Stimulated activated CD4-positive, alpha-beta T cell treated with anti-CD3 and anti-CD28 coated beads, Interleukin-12 subunit alpha, Interleukin-12 subunit beta, amount 100 ng/mL, for 48 hours (primary cell): ENCODE measurements around the gene FRMD1.

Source experiments
- DNase-seq, 3 donors: peaks; one replicate each; pipeline ENCODE4 v3.0.0-alpha.2; 2020; ENCODE audit warnings: low read depth in 2 of 3, low spot score in 1 of 3

Gene FRMD1

DNA sequence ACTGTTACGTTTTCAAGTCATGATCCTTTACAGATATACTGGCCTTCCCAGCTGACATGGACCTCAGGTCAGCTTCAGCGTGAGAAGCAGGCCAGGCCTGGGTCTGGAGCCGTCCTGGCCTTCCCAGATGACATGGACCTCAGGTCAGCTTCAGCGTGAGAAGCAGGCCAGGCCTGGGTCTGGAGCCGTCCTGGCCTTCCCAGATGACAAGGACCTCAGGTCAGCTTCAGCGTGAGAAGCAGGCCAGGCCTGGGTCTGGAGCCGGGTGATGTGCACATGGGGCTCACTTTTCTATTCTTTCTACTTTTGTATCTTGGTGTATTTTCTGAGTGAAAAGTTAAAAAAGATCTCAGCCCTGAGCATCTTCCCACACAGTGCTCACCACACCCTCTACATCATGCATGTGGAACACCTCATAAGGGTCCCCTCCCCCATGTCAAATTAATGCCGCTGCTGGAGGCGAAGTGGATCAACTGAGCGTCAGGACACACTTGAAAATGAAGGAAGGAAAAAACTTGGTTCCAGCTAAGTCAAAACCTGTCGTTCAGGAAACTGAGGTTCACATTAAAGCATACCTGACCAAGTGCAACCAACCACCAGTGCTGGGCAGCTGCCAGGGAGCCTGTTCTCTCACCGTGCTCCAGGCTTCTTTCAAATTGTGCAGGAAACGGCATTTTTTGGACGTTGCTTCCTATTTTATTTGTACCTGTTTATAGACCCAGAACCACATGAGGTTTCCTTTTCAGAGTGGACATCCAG, 49.4 kb downstream of the FRMD1 start:
- no peak for DNase-seq

DNA sequence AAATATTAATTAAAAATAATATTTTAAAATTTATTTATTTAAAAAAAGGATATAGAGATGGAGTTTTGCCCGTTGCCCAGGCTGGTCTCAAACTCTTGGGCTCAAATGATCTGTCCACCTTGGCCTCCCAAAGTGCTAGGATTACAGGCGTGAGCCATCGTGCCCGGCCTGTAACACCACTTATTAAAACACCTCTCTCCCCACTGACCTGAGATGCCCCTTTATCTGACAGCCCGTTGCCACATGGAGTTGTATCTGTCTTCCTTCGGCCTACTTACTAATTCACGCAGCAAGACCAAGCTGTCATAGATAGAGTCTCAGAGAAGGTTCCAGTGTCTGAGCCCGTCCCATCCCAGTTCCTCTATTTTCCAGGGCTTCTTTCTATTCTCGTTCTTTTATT, 50.8 kb downstream of the FRMD1 start:
- no peak for DNase-seq

DNA sequence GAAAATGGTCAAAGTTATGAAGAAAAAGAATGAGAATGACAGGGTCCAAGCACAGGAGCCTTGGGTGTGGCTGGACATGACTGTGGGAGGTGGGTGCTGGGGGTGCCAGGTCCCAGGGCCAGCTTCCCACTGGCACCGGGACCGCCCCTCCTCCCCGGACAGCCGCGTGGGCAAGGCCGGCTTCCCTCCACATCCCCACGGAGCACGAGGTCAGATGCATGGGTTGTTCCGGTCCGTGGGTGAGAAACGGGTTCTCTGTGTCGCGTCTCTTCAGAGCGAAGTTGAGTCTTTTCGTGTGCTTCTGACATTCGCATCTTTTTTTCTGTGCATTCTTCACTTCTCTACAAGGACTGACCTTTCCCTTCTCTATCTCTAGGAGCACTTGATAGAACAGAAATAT, 51.5 kb downstream of the FRMD1 start:
- no peak for DNase-seq

DNA sequence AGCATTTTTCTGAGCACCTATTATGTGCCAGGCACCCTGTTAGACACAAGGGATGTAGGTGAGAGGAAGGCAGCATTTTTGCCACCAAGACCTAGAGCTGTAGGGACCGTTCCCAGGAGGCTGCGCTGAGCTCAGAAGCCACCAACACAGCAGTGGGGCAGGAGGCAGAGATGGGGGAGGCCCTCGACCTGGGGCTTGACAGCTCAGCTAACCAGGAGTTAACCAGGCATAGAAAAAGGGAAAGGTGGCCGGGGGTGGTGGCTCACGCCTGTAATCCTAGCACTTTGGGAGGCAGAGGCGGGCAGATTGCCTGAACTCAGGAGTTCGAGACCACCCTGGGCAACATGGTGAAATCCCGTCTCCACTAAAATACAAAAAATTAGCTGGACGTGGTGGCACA, 52.1 kb downstream of the FRMD1 start:
- no peak for DNase-seq

DNA sequence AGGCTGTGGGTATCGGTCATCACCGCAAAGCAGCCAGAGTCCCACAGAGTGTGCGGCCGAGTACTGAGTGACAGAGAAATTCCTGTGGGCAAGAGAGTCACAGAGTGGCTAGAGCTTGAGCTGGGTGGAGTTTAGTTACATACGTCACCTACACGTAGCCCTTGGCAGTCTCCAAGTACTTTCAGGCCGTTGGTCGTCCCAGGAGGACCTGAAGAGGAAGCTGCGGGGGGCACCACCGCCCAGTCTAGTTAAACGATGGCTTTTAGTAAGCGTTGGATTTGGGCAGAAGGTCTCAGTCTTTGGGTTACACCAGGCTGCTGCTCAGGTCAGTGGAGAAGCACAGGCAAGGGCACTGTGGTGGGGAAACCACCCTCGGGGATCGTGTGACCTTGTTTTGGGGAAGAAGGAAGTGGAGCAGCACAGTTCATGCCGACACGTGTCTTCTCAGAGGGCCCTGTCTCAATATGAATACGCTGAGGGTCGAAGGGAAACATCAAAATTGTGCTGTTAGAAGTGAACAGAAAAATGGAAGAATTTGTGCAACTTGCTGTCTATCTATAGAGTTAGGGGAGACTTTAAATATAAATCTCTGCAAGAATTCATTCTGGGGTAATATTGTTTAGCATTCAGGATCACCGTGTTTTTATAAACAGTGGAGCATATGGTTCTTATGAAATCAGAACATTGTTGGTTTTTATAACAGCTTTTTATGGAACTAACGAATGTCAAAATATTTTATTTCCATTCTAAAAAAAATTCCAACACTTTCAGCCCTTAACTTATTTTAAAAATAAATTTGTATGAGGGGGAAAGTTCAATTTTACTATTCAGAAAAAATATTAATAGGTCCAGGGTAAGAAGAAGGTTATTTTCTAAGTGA, 52.9 kb downstream of the FRMD1 start:
- no peak for DNase-seq

DNA sequence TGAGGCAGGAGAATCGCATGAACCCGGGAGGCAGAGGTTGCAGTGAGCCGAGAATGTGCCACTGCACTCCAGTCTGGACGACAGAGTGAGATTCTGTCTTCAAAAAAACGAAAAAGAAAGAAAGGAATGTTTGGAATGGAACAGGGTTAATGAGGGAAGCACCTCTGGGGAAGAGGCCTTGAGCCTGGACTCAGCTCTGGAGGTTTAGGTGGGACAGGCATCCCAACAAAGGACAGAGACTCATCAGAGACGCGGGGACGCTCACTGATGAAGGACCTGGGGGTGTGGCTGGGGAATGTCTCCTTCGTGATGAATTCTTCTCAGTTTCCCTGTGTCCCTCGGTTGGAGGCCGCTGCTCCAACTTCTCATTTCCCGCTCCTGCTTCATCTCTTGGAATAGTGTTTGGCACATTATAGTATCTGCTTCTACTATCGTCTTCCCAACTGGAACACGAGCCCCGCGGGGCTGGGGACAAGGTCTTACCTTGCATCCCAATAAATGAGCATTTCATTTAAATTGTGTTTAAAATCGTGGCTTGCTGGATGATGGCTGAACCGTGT, 54.0 kb downstream of the FRMD1 start:
- DNase-seq, result no peak

DNA sequence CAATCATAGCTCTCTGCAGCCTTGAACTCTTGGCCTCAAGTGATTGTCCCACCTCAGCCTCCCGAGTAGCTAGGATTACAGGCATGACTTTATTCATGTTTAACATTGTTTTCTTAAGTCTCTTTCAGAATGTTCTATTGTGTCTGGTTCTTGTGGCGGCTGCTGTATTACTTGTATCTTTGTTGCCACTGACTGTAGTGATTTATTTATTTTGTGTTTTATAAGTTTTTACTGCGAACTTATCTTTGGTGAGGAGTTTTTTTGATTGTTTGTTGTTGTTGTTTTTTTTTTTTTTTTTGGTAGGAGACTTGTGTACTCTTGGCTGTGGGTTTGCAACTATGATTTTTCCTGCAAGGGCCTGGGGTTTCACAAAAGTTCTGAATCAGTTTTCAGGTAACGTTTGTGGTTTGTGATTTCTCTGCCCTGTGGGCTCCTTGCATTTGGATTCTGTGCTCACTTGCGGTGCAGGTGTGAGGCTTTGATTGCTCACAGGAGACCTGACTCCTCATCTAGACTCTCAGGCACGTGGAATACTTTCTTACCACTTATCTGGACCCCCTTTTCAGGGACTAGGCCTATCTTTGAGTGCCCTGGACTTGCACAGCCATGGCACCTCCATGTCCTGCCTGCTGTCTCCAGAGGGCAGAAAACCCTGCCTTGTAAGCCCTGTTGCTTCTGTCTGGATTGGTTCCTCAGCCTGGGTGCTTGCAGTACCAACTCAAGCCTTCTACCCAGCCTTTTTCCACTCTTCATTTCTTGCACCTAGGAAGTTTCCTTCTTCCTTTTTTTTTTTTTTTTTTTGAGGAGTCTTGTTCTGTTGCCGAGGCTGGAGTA, 56.3 kb downstream of the FRMD1 start:
- DNase-seq, result no peak

DNA sequence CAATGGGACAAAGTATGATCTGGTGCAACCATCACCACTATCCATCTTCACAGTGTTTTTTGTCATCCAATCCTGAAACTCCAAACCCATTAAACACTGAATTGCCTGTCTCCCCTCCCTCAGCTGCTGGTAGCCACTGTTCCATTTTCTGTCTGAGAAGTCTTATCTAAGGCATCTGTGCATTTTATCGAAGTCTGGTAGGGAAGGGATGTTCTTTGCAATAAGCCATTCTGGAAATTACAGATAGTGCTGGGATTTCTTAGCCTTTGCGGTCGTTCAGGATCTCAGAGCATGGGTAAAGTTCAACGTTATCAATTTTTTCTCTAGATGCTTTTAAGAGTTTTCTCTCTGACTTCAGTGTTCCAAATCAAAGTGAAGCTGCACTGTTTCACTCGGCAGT, 57.4 kb downstream of the FRMD1 start:
- no peak for DNase-seq

DNA sequence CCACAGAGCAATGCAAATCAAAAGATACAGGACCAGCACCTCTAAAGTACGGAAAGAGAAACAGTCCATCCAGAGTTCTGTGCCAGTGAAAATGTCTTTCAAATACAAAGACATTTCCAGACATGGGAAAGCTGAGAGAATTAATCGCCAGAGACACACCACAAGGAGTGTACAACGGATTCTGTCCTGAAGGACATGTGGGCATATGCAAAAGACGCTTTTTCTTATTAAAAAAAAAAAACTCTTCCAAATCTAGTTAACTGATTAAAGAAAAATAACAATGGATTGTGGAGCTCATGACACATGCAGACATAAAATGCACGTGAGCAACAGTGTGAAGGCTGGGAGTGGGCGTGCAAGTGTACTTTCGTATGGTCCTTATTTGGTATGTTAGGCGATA, 58.8 kb downstream of the FRMD1 start:
- DNase-seq, result no peak

DNA sequence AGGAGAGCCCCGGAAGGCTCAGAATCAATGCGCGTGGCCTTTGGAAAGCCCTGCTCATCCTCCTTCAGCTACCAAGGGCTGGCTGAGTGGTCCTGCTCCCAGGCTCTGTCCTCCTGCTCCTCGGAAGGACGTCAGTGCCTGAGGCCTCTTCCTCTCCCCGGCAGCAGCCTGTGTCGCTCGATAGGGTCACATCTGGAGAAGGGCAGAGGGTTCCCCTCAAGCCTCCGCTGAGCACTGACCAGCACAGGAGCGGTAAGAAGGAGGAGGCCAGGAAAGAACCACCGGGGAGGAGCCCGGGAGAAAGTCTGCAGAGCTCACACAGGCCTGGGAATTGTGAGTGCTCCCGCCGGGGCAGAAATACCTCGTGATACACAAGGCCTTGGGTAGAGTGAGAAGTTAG, 60.3 kb downstream of the FRMD1 start:
- DNase-seq, result no peak

DNA sequence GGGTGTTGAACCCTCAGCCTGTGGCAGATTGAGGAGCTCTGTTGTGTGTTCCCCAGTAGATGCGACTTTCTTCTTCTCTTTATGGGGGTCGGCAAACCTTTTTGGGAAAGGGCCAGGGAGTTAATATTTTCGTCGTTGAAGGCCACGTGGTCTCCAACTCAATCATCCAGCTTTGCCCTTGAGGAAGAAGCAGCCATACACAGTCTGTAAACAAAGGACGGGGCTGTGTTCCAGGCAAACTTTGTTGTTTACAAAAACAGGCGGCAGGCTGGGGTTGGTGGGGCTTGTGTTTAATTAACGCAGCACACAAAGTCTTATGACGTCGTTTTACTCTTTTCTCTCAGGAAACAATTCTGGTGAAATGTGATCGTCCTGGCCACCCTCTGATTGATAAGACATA, 61.4 kb downstream of the FRMD1 start:
- no peak for DNase-seq

DNA sequence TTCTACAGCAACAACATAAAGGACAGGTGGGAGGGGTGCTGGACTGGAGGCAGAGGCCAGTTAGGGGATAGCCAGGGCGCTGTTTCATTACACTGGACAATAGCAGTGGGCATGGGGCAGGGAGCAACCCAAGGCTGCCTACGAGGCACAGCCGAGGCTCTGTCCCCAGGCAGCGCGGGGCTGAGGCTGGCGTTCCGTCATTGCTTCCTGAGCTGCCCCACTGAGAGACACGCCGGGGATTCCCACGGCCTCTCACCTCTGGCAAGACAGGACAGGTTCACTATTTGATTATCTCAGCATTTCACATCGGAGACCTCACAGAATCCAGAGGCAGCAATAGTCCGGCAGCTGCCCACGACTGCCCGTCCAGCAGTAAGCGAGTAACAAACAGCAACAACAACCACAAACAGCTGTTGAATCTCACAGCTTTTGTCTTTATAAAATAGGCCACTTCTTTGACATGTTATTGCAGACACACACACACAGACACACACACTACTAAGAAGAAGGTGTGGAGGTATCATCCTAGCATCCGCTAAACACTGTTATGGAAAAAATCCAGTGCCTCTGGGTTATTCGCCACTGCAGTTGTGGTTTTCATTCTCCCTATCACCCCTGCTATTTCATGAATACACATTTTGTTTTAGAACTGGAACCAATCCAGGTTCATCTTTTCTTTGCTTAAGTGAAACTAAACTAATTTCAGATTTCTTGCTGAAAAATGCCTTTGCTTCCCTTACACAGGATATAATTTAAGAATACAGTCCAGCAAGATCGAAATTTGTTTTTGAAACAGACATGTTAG, 62.1 kb downstream of the FRMD1 start:
- no peak for DNase-seq

DNA sequence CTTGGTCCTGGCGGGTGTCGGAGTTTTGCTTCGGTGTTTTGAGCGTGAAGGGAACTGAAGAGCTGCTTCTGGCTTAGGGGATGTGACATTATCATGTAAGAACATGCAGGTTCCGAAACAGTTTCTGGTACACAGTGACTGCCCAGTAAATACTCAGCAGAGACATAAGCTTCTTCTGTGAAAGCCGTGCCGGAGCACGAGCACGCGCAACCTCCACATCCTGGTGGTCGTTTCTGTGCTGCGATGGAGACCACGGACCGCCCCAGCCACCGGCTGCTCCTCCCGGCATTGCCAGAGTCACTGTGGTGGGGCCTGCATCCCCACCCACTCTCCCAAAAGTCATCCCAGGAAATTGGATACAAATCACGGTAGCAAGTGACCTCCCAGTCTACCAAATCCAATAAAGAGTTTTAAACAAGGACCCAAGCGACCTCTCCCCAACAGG, 62.8 kb downstream of the FRMD1 start:
- DNase-seq, result no peak

DNA sequence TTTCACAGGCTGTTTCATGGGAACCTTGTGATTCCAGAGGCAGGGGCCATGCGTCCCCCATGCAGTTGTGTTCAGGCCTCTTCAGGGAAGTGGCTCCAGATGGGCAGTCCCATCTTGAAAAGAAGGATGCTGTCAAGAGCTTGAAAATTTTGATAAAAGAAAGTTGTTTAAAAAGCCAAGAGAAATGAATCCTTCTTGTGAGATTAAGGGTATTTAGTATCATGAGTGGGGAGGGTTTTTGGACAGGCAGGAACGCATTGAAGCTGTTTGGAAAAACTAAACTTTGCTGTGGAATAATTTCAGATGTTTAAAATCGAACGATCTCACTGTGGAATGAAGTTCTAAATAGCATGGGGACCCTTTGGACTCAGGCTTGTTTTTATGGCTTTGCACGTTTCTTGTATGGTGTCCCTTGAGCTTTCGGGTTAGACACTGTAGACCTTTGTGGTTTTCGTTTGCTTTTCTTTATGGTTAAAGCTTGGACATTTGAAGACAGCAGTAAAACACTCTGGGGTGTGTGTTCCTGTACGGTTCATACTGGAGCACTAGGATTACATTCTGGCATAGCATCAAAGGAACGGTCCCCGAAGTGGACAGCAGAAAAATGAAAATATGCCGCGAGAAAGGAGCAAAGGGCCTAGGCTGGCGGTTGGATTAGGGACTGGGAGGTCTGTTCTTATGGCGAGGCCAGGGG, 63.4 kb downstream of the FRMD1 start:
- no peak for DNase-seq

DNA sequence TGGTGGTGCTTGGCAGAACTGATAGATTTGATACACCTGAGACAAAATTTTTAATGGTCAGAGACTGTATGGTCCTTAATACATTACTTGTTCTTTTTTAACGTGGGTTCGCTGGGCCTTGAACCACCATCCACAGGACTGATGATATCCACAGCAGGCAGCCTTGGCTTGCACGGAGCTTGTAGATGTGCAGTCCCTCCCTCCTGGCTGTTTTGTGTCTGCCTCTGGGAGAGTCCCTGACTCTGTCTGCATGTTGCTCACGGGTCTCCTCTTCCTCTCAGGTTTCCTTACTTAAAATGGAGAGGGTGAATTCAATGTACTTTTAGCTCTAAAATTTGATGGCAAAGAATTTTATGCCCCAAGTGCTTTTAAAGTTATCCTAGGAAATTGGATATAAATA, 64.0 kb downstream of the FRMD1 start:
- DNase-seq, result no peak

DNA sequence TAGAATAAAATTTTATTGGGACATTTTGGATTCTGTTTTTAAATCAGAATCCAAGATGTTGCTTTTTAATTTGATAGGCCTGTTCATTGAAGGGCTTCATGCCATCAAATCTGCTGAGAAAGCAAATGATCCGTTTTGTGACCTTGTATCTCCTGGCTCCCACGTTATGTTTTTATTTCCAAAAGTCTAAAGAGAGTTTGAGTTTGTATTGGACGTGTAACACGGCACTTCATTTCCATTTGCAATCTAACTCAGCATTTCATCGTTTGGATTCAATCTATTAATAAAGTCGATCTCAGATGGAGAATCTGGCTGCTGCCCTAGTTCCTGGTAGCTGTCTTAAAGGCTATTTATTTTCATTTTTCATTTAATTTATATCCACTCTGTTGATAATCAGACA, 64.6 kb downstream of the FRMD1 start:
- DNase-seq, result no peak

DNA sequence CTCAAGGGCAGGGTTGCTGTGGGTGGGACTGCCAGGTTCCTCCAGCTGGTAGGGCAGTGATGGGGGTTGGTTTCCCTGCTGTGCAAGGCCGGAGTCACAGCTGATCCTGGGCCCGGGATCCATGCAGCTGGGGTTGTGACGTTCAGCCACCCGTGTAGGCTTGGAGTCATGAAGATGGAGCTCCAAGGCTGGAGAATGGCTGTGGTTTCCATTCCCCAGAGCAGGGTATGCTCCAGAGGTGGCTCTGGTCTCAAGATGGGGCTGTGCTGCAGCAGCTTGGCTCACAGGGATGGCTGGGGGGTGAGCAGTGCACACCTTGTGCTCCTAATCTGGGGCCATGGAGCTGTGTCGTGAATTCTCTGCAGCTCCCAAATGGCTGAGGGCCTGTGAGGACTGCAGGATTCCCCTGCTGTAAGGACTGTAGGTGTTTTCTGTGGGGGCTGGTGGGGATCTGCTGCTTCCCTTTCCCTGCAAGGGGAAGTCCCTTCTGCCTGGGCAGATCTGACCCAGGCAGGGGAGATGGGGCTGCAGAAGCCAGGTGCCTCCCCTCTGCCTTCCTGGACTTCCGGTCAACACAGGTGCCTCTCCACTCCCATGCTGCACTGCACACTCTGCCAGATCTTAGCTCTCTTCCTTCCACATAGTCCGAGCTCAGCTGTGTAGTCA, 65.6 kb downstream of the FRMD1 start:
- DNase-seq, result no peak

DNA sequence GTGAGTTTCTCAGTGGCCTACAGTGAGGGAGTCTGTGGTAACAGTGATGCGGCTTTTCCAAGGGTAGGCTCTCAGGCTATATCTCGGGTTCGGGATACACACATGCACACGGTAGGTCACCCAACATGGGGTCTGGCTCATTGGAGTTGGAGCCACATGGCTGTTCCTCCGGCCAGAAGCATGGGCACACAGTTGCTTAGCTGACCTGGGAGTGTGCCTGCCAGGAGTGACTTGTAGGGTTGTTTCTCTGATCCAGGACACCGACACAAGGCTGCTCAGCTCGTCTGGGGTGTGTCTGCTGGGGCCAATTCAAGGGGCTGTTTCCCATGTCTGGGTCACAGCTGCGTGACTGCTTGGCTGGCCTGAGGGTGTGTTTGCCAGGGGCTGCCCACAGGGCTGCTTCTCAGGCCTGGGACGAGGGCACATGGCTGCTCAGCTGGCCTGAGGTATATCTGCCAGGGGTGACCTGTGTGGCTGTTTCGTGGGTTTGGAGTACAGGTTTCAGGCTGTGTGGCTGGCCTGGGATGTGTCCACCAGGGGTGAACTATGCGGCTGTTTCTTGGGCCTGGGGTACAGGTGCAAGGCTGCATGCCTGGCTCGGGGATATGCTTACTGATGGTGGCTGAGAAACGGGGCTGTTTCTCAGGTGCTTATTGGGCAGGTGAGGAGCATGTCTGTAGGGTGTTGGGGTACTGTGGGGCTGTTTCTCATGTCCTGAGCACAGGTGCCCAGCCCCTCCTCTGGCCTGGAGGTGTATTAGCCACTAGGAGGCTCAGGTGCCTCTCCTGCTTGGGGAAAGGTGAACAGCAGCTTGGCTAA, 66.4 kb downstream of the FRMD1 start:
- DNase-seq, result no peak

DNA sequence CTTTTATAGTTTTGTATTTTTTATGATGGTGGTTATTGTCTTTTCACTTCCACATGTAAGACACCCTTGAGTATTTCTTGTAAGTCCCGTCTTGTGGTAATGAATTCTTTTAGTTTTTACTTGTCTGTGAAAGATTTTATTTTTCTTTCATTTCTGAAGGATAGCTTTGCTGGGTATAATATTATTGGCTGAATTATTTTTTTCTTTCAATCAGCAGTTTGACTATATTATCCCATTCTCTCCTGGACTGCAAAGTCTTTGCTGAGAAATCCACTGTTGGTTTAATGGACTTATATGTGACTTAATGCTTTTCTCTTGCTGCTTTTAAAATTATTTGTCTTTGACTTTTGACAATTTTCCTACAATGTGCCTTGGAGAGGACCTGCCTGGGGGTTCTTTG, 67.7 kb downstream of the FRMD1 start:
- DNase-seq, result no peak
